Measurements from ENCODE around the gene JMJD8. TPM values are rescaled to one million over a fixed set of nuclear protein-coding genes. Genes with fewer than 3 reads are reported as not detected.

JMJD8 gene
- total RNA-seq, 4 donors from 2014 or later, result 72.8 to 156 (median 124) TPM

- no peak overlapping the region for H3K27ac ChIP-seq
- no peaks in the 10 kb centered on the region for H3K9me3 ChIP-seq
- intact Hi-C loops (cut with DNase I), result loop anchor here (10.0 kb wide), 1 partner anchor 486 kb away; no protein-coding TSS in a partner anchor
- no peak for DNase-seq
- H3K4me3 ChIP-seq (replicated peaks in 1 of 3), result no peak overlapping the region
- no peaks in the 10 kb centered on the region for H3K36me3 ChIP-seq
- TF ChIP-seq POLR2A (IDR thresholded peaks at IDR 0.05), result no peak
- TF ChIP-seq CTCF (IDR thresholded peaks at IDR 0.05), result no peak
- 50 to 84% methylated on average over 2 to 4 of the region's 4 CpGs for WGBS, 2 donors
- H3K27me3 ChIP-seq, result peaks cover 10% of the 10 kb centered on the region
- H3K4me1 ChIP-seq, result peaks cover 0 to 9% of the 10 kb centered on the region in 2 donors
Measured at GRCh38 chr16:708959-709358, 24.8 kb upstream of the JMJD8 start.

DNA sequence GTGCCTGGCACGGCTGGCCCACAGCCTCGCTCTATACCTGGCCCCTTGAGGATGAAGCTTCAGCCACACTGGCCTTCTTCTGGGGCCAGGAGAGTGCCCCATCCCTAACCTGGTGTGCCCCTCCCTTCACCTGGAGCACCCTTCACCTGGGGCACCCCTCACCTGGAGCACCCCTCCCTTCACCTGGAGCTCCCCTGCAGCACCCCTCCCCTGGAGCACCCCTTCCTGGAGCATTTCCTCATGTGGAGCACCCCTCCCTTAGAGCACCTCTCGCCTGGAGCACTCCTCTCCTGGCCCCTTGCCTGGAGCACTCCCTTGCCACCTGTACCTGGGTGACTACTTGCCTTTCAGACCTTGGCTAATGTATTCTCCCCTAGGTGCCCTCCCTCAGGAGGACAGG is 23.9 kb upstream of the JMJD8 start:
- no peak overlapping the region for H3K27ac ChIP-seq
- peaks cover 13% of the 10 kb centered on the region for H3K27me3 ChIP-seq
- H3K4me1 ChIP-seq, result peaks cover 0 to 9% of the 10 kb centered on the region in 2 donors
- intact Hi-C loops (cut with DNase I), result loop anchor here (10.0 kb wide), 1 partner anchor 487 kb away; no protein-coding TSS in a partner anchor
- H3K9me3 ChIP-seq, result no peaks in the 10 kb centered on the region
- DNase-seq, result no peak
- no peak overlapping the region for H3K4me3 ChIP-seq (replicated peaks in 1 of 3)
- no peak for TF ChIP-seq CTCF (IDR thresholded peaks at IDR 0.05)
- TF ChIP-seq POLR2A (IDR thresholded peaks at IDR 0.05), result no peak
- WGBS, 2 donors, result 39 to 64% methylated on average over 3 of the region's 3 CpGs
- no peaks in the 10 kb centered on the region for H3K36me3 ChIP-seq

GRCh38 chr16:707062-707538 is 23.0 kb upstream of the JMJD8 start:
- Histone ChIP-seq H3K4me1 (peaks cover 0 to 9% of the 10 kb centered on the region in 2 donors), H3K4me3 (replicated peaks in 1 of 3) (no peak overlapping the region), H3K27me3 (peaks cover 13% of the 10 kb centered on the region), H3K9me3 (no peaks in the 10 kb centered on the region), H3K27ac (no peak overlapping the region), H3K36me3 (no peaks in the 10 kb centered on the region)
- no peak for DNase-seq
- TF ChIP-seq POLR2A (IDR thresholded peaks at IDR 0.05) (no peak), CTCF (IDR thresholded peaks at IDR 0.05) (no peak)
- WGBS, 2 donors, result 37 to 60% methylated on average over 4 to 7 of the region's 14 CpGs
- intact Hi-C loops (cut with DNase I), result loop anchor here (10.0 kb wide), 1 partner anchor 488 kb away; no protein-coding TSS in a partner anchor

- intact Hi-C loops (cut with DNase I), result loop anchor here (10.0 kb wide), 1 partner anchor 488 kb away; no protein-coding TSS in a partner anchor
- no peak overlapping the region for H3K4me3 ChIP-seq (replicated peaks in 1 of 3)
Measured at GRCh38 chr16:706189-707061, 22.3 kb upstream of the JMJD8 start.

More at GRCh38 chr16:706189-707061, 22.3 kb upstream of the JMJD8 start:
- TF ChIP-seq CTCF (IDR thresholded peaks at IDR 0.05), result no peak
- TF ChIP-seq POLR2A (IDR thresholded peaks at IDR 0.05), result no peak
- WGBS, 2 donors, result 2 to 6% methylated on average over 23 to 27 of the region's 49 CpGs
- Histone ChIP-seq H3K36me3 (no peaks in the 10 kb centered on the region), H3K4me1 (peaks cover 0 to 9% of the 10 kb centered on the region in 2 donors), H3K27me3 (peaks cover 17% of the 10 kb centered on the region), H3K27ac (no peak overlapping the region), H3K9me3 (no peaks in the 10 kb centered on the region)
- no peak for DNase-seq

Data from thyroid gland (tissue), 4 donors.